ENCODE measurements around the gene C10orf90. TPM values are rescaled to one million over a fixed set of nuclear protein-coding genes. Genes with fewer than 3 reads are reported as not detected.
A peak's percentile ranks its signal among the peaks of the same experiment; 100 is the strongest.

Gene C10orf90
- total RNA-seq, 1 experiment from 2014 or later, result not detected

DNA sequence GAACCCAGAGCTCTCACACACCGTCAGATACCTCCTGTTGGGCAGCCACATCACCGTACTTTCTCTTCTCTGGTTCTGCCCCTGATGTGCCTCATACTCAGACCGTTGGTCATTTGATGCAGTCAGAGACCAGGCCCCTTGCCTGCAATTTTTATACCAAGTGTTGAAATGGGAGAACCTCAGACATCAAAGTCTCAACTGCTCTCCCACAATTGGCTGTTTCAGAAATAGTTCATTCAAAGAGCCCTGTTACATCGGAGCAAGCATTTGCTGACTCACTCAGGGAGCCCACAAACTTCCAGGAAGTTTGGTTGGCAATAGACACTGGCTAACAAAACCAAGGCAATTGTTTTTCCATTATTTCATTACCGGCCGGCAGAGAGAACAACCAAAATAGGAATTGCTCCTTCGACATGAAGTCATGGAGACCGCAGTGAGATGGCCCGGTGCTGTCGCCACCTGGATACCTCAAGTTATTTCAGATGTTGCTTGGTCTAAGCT lies 248.7 kb downstream of the C10orf90 start:
- BruUV-seq (replicated peaks), result no TSS peak
- intact Hi-C loops (cut with micrococcal nuclease), result no loop called here
- peak; percentile 97 for DNase-seq (ENCODE audit: unreplicated experiment)
- Mint-ChIP-seq H3K27me3 (ENCODE audit: insufficient read depth, unreplicated experiment) (no peaks in the 10 kb centered on the region), H3K36me3 (ENCODE audit: insufficient read depth, unreplicated experiment) (no peaks in the 10 kb centered on the region), H3K9me3 (ENCODE audit: unreplicated experiment) (peaks cover 8% of the 10 kb centered on the region), H3K4me3 (ENCODE audit: unreplicated experiment) (no peak overlapping the region), H3K27ac (ENCODE audit: low read depth, unreplicated experiment) (peak overlapping the region; percentile 49), H3K4me1 (ENCODE audit: insufficient read depth, unreplicated experiment) (peaks cover 21% of the 10 kb centered on the region)
- TF ChIP-seq, protein P1, sequence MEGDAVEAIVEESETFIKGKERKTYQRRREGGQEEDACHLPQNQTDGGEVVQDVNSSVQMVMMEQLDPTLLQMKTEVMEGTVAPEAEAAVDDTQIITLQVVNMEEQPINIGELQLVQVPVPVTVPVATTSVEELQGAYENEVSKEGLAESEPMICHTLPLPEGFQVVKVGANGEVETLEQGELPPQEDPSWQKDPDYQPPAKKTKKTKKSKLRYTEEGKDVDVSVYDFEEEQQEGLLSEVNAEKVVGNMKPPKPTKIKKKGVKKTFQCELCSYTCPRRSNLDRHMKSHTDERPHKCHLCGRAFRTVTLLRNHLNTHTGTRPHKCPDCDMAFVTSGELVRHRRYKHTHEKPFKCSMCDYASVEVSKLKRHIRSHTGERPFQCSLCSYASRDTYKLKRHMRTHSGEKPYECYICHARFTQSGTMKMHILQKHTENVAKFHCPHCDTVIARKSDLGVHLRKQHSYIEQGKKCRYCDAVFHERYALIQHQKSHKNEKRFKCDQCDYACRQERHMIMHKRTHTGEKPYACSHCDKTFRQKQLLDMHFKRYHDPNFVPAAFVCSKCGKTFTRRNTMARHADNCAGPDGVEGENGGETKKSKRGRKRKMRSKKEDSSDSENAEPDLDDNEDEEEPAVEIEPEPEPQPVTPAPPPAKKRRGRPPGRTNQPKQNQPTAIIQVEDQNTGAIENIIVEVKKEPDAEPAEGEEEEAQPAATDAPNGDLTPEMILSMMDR (IDR thresholded peaks at IDR 0.05; ENCODE audit: unreplicated experiment), result no peak
- POLR2A ChIA-PET, result interaction anchor here (0.7 to 1.2 kb wide), 2 partner anchors 9 to 22 kb away, joined by 3 read pairs; no protein-coding TSS in a partner anchor
- CTCF ChIA-PET, result interaction anchor here (0.7 kb wide), 1 partner anchor 1186 kb away, joined by 3 read pairs; no protein-coding TSS in a partner anchor

DNA sequence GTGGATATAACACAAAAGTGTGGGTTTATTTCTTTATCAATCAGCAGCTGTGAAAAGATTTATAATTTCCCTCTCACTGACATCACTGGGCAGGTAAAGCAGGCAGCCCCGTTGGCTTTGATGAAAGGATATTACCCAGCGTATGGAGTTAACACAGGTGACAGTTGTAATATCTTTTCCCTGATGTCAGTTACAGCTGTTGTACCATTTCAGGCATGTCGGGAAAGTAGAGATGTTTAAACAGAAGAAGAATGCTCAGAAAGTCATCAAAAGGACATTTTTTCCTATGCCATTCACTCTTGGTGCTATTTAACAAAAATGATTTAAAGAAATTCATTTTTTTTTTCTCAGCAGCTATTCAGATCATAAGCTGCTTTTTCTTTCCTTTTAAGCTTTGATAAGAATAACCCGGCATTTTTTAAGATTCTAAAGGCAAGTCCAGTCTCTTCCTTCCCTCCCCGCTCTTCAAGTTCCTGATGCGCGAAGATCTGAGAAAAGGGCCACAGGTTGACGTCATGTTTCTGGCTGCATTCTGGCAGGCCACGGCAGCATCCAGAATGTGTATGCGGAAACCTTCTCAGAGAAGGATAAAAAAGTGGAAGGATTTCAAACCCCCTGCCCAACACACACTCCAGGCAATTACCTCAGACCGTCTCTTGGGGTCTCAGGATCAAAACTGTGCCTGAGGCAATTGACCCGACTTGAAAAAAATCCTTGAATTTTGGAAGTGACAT lies 249.8 kb downstream of the C10orf90 start:
- Mint-ChIP-seq H3K4me3 (ENCODE audit: unreplicated experiment) (no peak overlapping the region), H3K36me3 (ENCODE audit: insufficient read depth, unreplicated experiment) (no peaks in the 10 kb centered on the region), H3K4me1 (ENCODE audit: insufficient read depth, unreplicated experiment) (peaks cover 21% of the 10 kb centered on the region), H3K27ac (ENCODE audit: low read depth, unreplicated experiment) (no peak overlapping the region), H3K9me3 (ENCODE audit: unreplicated experiment) (peaks cover 15% of the 10 kb centered on the region), H3K27me3 (ENCODE audit: insufficient read depth, unreplicated experiment) (no peaks in the 10 kb centered on the region)
- DNase-seq (ENCODE audit: unreplicated experiment), result no peak
- intact Hi-C loops (cut with micrococcal nuclease), result no loop called here
- ChIA-PET CTCF (interaction anchor here (0.6 to 0.9 kb wide), 2 partner anchors 19 to 25 kb away, joined by 3 read pairs; no protein-coding TSS in a partner anchor), POLR2A (no interaction called here)
- TF ChIP-seq, protein P1 (IDR thresholded peaks at IDR 0.05; ENCODE audit: unreplicated experiment), result no peak
- no TSS peak for BruUV-seq (replicated peaks)

DNA sequence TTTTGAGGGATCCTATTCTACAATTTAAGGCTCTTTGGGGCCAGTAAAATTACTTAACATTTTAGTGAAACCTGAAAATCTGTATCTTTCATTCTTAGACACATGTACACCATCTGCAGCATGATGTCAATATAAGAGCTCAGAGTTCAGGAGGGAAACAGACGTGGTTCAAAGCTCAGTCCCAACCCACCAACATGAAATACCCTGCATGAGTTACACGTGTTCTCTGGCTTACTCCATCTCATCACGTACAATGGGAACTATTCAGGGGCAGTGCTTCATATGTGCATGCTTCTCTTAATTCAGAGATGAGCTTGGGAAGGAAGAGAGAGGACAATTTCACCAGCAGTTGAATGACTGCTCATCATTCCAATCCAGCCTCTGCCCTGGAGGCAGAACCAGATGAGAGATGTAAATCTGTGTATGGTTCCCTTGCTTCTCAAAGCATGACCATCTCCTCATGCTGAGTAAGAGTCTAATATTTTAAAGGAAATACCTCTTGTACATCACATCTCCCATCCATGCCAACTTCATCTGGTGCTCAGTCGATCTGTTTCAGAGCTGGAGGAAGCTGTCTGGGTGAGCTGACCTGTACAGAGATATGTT lies 253.2 kb downstream of the C10orf90 start:
- POLR2A ChIA-PET, result no interaction called here

DNA sequence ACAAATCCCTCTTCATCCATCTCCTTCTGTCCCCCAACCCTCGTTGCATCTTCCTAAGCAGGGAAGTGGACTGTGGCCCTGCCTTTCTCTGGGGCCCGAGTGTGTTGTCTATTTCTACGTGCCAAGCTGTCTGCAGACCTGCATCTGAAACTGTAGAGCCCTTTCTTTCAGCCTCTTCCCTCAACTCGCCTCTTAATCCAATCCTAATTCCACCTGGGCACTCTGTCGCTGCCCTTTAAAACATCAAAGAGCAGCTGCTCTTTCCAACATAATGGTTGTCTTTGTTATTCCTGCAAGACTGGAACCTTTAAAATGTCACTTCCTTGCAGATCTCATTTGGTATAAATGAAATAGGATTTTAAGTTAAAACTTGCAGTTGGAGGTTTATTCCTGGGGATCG lies 260.7 kb downstream of the C10orf90 start:
- Mint-ChIP-seq H3K9me3 (ENCODE audit: unreplicated experiment) (no peaks in the 10 kb centered on the region), H3K27me3 (ENCODE audit: insufficient read depth, unreplicated experiment) (no peaks in the 10 kb centered on the region), H3K36me3 (ENCODE audit: insufficient read depth, unreplicated experiment) (no peaks in the 10 kb centered on the region), H3K4me1 (ENCODE audit: insufficient read depth, unreplicated experiment) (no peaks in the 10 kb centered on the region), H3K4me3 (ENCODE audit: unreplicated experiment) (no peak overlapping the region), H3K27ac (ENCODE audit: low read depth, unreplicated experiment) (peak overlapping the region; percentile 17)
- intact Hi-C loops (cut with micrococcal nuclease), result no loop called here
- DNase-seq (ENCODE audit: unreplicated experiment), result no peak
- no TSS peak for BruUV-seq (replicated peaks)
- TF ChIP-seq, protein P1 (IDR thresholded peaks at IDR 0.05; ENCODE audit: unreplicated experiment), result no peak
- POLR2A ChIA-PET, result interaction anchor here (0.6 kb wide), 1 partner anchor 495 kb away, joined by 3 read pairs; no protein-coding TSS in a partner anchor
- CTCF ChIA-PET, result interaction anchor here (0.7 kb wide), 1 partner anchor 520 kb away, joined by 3 read pairs; no protein-coding TSS in a partner anchor

More for the DNA sequence above, 253.2 kb downstream of the C10orf90 start:
- no TSS peak for BruUV-seq (replicated peaks)
- H3K27me3 Mint-ChIP-seq (ENCODE audit: insufficient read depth, unreplicated experiment), result no peaks in the 10 kb centered on the region
- no peak overlapping the region for H3K27ac Mint-ChIP-seq (ENCODE audit: low read depth, unreplicated experiment)
- peaks cover 9% of the 10 kb centered on the region for H3K4me1 Mint-ChIP-seq (ENCODE audit: insufficient read depth, unreplicated experiment)
- TF ChIP-seq, protein P1 (IDR thresholded peaks at IDR 0.05; ENCODE audit: unreplicated experiment), result no peak
- H3K4me3 Mint-ChIP-seq (ENCODE audit: unreplicated experiment), result no peak overlapping the region
- no peak for DNase-seq (ENCODE audit: unreplicated experiment)
- intact Hi-C loops (cut with micrococcal nuclease), result no loop called here
- H3K9me3 Mint-ChIP-seq (ENCODE audit: unreplicated experiment), result peaks cover 8% of the 10 kb centered on the region
- CTCF ChIA-PET, result no interaction called here
- H3K36me3 Mint-ChIP-seq (ENCODE audit: insufficient read depth, unreplicated experiment), result no peaks in the 10 kb centered on the region
